Hepatocyte (in vitro differentiated cells): ENCODE results near the gene RAB43. TPM values are rescaled to one million over a fixed set of nuclear protein-coding genes. Genes with fewer than 3 reads are reported as not detected.

Experiments
- DNase-seq: peaks from one replicate; pipeline ENCODE4 v3.0.0-alpha.2; 2016; ENCODE audit warnings: low spot score
- H2AFZ ChIP-seq: fragments of 200-600 bp; sonication (generic); 2 replicates; pipeline ENCODE4 v1.6.0; 2016; ENCODE audit warnings: antibody characterized with exemption, mild to moderate bottlenecking
- H3K27ac ChIP-seq: fragments of 200-600 bp; sonication (generic); 2 replicates; pipeline ENCODE4 v1.5.1; 2016; ENCODE audit warnings: mild to moderate bottlenecking
- H3K27me3 ChIP-seq: fragments of 200-600 bp; sonication (generic); 2 replicates; pipeline ENCODE4 v1.6.1; 2016
- H3K36me3 ChIP-seq: fragments of 200-600 bp; sonication (generic); replicated peaks from 2 replicates; pipeline ENCODE4 v1.5.1; 2016; ENCODE audit warnings: low read depth; ENCODE audit not compliant: insufficient read depth
- H3K4me1 ChIP-seq: fragments of 200-600 bp; sonication (generic); 2 replicates; pipeline ENCODE4 v1.5.1; 2016; ENCODE audit warnings: mild to moderate bottlenecking, moderate library complexity; ENCODE audit not compliant: insufficient read depth
- H3K4me2 ChIP-seq: fragments of 200-600 bp; sonication (generic); 2 replicates; pipeline ENCODE4 v1.6.0; 2016
- H3K4me3 ChIP-seq: fragments of 200-600 bp; sonication (generic); 2 replicates; pipeline ENCODE4 v1.5.1; 2016; ENCODE audit warnings: mild to moderate bottlenecking
- H3K79me2 ChIP-seq: fragments of 200-600 bp; sonication (generic); 2 replicates; pipeline ENCODE4 v1.6.0; 2017; ENCODE audit warnings: mild to moderate bottlenecking
- H3K9me2 ChIP-seq: fragments of 200-600 bp; sonication (generic); replicated peaks from 2 replicates; pipeline ENCODE4 v1.6.0; 2017; ENCODE audit warnings: mild to moderate bottlenecking; ENCODE audit not compliant: insufficient read depth
- H3K9me3 ChIP-seq: fragments of 200-600 bp; sonication (generic); 2 replicates; pipeline ENCODE4 v1.5.1; 2016; ENCODE audit warnings: low read depth, mild to moderate bottlenecking
- H4K20me1 ChIP-seq: fragments of 200-600 bp; sonication (generic); 2 replicates; pipeline ENCODE4 v1.6.0; 2016; ENCODE audit warnings: mild to moderate bottlenecking; ENCODE audit not compliant: insufficient read depth, poor library complexity, severe bottlenecking
- CTCF ChIP-seq: fragments of 200-600 bp; sonication (generic); IDR thresholded peaks from 2 replicates; pipeline ENCODE4 v1.5.1; 2016; ENCODE audit warnings: antibody characterized with exemption, mild to moderate bottlenecking; ENCODE audit not compliant: poor library complexity
- EZH2 ChIP-seq: fragments of 200-600 bp; sonication (generic); IDR thresholded peaks from 2 replicates; pipeline ENCODE4 v1.6.1; 2016; ENCODE audit warnings: antibody characterized with exemption, mild to moderate bottlenecking, borderline replicate concordance
- EZH2phosphoT487 ChIP-seq: fragments of 200-600 bp; sonication (generic); IDR thresholded peaks from one replicate; pipeline ENCODE4 v1.6.1; 2018; ENCODE audit warnings: antibody characterized with exemption, mild to moderate bottlenecking, low read depth, moderate library complexity; ENCODE audit not compliant: unreplicated experiment, severe bottlenecking
- WGBS: methylation state at CpG from one replicate; pipeline ENCODE4 v1.1.6; 2016; ENCODE audit warnings: low lambda C conversion rate; ENCODE audit errors: missing lambda C conversion rate; 5-methylcytosine and 5-hydroxymethylcytosine counted together
- polyA plus RNA-seq: library from polyadenylated mRNA; unstranded; fragments of >200 nt; fragmentation: Nextera tagmentation; extraction: Ambion mirVana; gene quantifications from 2 replicates; pipeline ENCODE4 v1.2.1, GENCODE V29; 2016
- total RNA-seq: library from RNA; depleted of rRNA; stranded (reverse); fragments of >200 nt; gene quantifications from 2 replicates; pipeline ENCODE4 v1.2.3, GENCODE V29; 2014

The RAB43 gene
- total and polyA plus RNA-seq, 2 experiments from 2014 or later, result 23.5 to 27.1 TPM

- Histone ChIP-seq H3K4me2 (no peak overlapping the region), H3K27me3 (no peaks in the 10 kb centered on the region), H3K36me3 (no peaks in the 10 kb centered on the region), H3K9me3 (no peaks in the 10 kb centered on the region), H3K4me3 (no peak overlapping the region), H3K27ac (no peak overlapping the region), H4K20me1 (peaks cover 49% of the 10 kb centered on the region), H3K9me2 (no peaks in the 10 kb centered on the region), H3K4me1 (no peaks in the 10 kb centered on the region), H2AFZ (no peak overlapping the region), H3K79me2 (peaks cover 75% of the 10 kb centered on the region)
- no peak for DNase-seq
- WGBS, result 87% methylated on average over 4 of the region's 4 CpGs
- TF ChIP-seq EZH2 (no peak), CTCF (no peak), EZH2phosphoT487 (no peak)
These were observed 15.7 kb downstream of the RAB43 start for GRCh38 chr3:129105862-129106261.

GRCh38 chr3:129104498-129105079 is 17.0 kb downstream of the RAB43 start:
- peaks cover 58% of the 10 kb centered on the region for H4K20me1 ChIP-seq
- no peaks in the 10 kb centered on the region for H3K4me1 ChIP-seq
- peaks cover 76% of the 10 kb centered on the region for H3K79me2 ChIP-seq
- no peaks in the 10 kb centered on the region for H3K9me3 ChIP-seq
- H3K9me2 ChIP-seq, result no peaks in the 10 kb centered on the region
- no peak overlapping the region for H2AFZ ChIP-seq
- no peak overlapping the region for H3K4me2 ChIP-seq
- TF ChIP-seq CTCF, result no peak
- TF ChIP-seq EZH2, result no peak
- TF ChIP-seq EZH2phosphoT487, result no peak
- 73% methylated on average over 6 of the region's 6 CpGs for WGBS
- H3K27me3 ChIP-seq, result no peaks in the 10 kb centered on the region
- H3K36me3 ChIP-seq, result no peaks in the 10 kb centered on the region
- H3K27ac ChIP-seq, result no peak overlapping the region
- H3K4me3 ChIP-seq, result no peak overlapping the region
- DNase-seq, result no peak

GRCh38 chr3:129104051-129104450 is 17.6 kb downstream of the RAB43 start:
- no peaks in the 10 kb centered on the region for H3K36me3 ChIP-seq
- DNase-seq, result no peak
- H3K4me3 ChIP-seq, result no peak overlapping the region
- no peaks in the 10 kb centered on the region for H3K9me2 ChIP-seq
- 92% methylated on average over 6 of the region's 6 CpGs for WGBS
- H2AFZ ChIP-seq, result no peak overlapping the region
- no peak overlapping the region for H3K4me2 ChIP-seq
- peaks cover 78% of the 10 kb centered on the region for H3K79me2 ChIP-seq
- peaks cover 58% of the 10 kb centered on the region for H4K20me1 ChIP-seq
- H3K27me3 ChIP-seq, result no peaks in the 10 kb centered on the region
- TF ChIP-seq EZH2phosphoT487 (no peak), CTCF (no peak), EZH2 (no peak)
- H3K4me1 ChIP-seq, result no peaks in the 10 kb centered on the region
- H3K27ac ChIP-seq, result no peak overlapping the region
- H3K9me3 ChIP-seq, result no peaks in the 10 kb centered on the region
